ENCODE data around the gene PARP16.
A peak's percentile ranks its signal among the peaks of the same experiment; 100 is the strongest.

Gene PARP16, protein sequence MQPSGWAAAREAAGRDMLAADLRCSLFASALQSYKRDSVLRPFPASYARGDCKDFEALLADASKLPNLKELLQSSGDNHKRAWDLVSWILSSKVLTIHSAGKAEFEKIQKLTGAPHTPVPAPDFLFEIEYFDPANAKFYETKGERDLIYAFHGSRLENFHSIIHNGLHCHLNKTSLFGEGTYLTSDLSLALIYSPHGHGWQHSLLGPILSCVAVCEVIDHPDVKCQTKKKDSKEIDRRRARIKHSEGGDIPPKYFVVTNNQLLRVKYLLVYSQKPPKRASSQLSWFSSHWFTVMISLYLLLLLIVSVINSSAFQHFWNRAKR

DNA sequence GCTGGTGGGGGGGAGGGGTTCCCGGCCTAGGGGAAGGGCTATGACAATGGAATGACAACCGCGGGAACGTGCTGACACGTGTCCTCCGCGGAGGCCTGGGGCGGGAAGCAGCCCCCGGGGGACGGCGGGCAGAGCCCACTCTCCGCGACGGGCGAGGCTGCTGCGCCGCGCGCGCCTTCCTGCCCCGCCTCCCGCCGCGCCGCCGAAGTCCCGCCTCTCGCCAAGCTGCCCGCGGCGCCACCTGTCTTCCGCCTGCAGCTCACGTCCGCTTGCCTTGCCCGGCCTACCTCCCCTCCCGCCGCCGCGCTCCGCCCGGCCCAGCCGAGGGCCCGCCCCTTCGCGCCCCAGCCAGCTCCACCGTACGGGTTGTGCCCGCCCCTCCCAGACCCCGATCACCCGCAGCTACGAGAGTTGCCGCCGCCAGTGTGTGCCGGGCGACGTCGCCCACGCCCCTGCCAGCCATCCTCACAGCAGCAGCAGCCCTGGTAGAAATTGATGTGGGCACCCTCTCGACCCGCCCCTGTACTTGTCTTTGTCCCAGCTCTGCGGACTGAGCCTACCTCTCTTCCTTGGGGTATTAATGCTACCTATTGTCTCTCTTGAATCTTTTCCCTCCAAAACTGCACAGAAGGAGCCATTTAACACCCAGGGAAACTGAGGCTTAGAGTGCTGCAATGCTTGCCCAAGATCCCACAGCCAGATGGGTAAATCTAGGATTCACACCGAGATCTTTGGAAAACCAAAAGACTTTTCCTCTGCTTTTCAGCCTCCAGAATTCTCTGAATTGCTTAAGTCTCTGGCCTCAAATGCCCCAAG is at the start of gene PARP16:
Gene PARP16 (minus strand): TSS at position 180 of the 816 bp plus-strand sequence. CDS start 457 bp downstream, outside the sequence.
- peak; percentile 95 to 98 for ATAC-seq

DNA sequence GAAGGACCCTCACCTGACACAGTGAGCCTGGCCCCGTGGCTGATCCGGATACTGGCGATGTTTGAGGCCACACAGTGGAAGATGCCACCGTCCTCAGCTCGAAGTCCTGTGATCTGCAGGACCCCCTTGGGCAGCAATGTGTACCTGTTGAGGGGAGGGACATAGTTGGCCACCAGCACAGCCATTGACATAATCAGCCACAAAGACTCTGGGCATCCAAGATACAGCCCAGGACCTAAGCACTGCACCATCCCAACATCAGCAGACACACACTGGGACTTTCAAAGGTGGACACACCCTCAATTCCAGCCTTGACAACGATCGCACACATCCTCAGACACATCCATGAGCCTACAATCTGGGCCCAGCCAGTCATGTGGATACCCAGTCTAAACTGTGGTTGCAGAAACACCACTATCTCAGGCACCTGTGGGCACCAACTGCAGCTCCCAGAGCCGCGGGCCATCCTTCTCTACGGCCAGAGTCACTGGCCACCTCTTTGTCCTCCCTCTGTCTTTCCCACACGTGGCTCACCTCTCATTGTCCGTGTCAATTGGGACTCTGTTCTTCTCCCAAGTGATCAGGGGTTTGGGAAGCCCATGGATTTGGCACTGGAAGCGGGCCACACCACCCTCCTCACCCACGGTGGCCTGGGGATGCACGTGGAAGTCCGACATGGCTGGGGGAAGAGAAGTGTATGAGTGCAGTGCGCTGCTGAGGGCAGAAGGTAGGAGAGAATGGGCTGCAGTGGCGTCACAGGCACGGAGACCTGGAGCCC is 48.8 kb upstream of the PARP16 start:
- no peak for ATAC-seq

DNA sequence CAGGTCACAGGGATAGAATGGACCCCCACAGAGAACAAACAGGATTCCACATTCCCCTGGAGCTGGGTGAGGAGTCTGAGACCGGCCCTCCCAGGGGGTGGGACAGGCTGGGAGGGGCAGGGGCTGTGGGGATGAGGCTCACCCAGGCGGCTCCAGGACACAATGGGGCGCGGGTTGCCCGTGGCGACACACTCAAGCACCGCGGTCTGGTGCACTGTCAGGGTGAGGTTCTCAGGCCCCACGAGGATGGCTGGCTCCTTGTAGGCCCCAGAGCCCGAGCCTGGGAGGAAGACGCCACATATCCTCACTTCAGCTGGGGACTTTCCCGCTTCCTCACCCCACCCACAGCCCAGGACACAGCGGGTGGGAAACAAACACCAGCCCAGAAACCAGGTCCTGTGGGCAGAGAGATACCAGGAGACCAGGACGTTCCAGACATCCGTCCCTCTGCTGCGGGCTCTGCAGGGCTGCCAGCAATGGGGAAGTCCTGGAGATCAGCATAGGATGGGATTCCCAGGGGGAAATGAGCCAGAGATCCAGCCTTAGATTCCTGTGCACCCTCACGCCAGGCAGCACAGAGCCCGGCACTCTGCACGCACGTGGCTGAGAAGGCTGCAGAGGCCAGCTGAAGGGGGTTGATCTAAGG is 48.0 kb upstream of the PARP16 start:
- ATAC-seq, result no peak

DNA sequence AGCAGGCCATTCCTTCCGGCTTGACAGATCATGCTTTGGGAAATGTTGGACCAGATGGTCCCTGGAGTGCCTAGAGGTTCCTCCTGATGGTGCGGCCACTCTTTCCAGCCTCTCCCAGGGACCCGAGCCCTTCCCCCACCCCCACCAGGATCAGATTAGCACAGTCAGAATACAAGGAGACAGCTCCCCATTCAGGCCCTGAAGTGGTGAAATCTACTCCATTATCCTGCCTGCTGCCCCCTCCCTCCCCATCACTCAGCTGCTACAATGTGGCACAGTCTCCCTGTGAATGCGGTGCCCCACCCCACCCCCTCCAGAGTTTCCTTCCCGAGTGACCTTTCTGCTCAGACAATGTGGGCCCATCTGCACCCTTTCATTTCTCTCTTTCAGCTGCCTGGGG is 47.2 kb upstream of the PARP16 start:
- no peak for ATAC-seq

DNA sequence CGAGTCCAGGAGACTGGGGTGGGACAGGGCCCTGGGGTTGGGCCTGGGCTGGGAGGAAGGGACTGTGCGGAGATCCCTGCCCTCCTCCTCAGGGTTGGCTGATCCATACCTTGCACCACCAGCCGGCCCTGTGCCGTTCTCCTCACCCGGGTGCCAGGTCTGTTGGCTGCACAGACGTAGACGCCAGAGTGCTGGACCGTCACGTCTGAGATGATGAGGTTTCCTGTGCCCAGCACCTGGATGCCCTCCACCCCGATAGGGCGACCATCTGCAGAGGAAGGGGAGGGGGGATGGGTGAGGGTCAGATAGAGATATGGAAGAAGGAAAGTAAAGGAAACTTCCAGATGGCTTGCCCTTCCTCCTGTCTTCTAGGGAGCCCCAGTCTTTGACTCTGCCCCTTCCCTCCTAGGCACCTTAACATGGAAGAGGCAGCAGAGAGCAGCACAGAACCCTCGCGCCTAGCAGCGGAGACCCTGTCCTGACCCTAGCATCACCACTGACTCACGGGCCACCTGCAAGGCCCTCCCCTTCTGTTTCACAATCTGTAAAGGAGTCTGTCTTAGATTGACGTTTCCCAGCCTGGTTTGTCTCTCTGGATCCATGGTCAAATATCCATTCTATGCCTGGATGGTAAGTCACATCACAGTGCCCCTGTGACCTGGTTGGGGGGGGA is 46.6 kb upstream of the PARP16 start:
- no peak for ATAC-seq

DNA sequence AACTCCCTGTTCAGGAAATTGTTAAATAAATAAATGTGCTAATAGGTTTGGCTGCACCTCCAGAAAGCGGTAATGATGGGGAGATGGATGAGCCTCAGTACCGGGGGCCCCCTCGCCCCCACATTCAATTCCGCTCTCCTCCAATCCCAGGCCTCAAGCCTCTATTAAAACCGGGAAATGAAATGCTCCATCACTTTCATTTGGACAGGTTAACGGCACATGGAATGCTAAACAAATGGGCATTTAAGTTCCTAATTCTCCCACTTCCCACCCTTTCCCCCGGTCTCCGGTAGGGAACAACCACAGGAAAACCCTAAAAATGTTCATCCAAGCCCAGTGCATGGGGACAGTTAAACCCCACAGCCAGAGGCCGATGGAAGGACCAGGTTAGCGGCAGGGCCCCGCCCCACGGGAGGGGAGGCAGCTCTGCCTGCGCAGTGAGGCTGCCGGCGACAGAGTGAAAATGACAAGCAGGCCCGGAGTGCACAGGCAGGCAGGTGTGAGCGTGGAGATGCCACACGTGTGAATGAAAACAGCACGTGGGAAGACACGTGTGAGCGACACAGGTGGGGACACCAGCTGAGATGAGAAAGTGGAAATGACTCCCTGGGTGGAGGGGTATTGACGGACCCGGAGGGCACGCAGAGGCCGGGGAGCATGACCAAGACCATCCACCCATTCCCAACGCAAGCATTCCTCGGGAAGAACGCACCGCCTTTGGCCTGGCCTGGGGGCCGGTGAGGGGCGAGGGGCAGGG is 45.9 kb upstream of the PARP16 start:
- no peak for ATAC-seq

DNA sequence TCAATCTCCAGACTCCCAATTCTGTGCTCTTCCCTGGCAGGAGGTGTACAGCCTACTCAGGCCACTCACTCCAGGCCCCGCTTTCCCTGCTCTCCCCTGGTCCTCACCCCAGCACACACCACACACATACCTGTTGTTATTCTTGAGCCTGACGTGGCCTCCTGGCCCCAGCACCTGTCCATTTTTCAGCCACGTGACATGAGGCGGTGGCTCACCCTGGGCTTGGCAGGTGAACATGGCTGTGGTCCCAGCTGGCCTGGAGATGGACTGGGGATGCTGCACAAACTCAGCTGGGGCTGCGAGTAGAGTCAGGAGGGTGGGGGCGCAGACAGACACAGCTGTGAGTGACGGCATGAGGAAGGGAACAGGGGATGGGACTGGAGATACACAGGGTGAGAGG is 45.1 kb upstream of the PARP16 start:
- no peak for ATAC-seq

DNA sequence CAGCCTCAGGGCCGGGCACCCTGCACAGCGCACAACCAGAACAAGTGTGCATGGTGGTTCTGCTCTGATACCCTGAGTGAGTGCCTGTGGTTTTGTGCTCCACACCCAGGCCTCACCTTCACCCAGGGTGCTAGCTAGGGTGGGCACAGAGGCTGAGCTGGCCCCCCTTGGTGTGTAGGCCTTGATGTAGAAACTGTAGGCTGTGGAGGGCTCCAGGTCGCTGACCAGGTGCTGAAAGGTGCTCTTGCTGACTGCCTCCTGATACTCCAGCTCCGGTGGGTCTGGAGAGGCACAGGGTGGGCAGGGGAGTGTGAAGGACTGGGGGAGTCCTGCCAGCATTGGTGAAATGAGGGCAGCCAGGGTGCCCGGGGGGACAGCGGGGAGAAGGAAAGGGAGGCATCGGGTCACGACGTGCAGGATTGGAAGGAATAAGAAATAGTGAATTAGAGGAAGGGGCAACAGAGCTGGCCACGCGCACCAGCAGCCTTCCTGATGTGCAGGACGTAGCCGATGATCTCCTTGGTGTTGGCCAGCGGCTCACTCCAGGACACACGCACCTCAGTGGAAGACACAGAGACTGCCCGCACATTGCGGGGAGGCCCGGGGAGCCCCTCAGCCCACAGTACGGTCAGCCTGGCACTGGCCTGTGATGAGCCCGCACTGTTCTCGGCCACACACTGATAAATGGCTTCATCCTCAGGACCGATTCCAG is 44.4 kb upstream of the PARP16 start:
- no peak for ATAC-seq

DNA sequence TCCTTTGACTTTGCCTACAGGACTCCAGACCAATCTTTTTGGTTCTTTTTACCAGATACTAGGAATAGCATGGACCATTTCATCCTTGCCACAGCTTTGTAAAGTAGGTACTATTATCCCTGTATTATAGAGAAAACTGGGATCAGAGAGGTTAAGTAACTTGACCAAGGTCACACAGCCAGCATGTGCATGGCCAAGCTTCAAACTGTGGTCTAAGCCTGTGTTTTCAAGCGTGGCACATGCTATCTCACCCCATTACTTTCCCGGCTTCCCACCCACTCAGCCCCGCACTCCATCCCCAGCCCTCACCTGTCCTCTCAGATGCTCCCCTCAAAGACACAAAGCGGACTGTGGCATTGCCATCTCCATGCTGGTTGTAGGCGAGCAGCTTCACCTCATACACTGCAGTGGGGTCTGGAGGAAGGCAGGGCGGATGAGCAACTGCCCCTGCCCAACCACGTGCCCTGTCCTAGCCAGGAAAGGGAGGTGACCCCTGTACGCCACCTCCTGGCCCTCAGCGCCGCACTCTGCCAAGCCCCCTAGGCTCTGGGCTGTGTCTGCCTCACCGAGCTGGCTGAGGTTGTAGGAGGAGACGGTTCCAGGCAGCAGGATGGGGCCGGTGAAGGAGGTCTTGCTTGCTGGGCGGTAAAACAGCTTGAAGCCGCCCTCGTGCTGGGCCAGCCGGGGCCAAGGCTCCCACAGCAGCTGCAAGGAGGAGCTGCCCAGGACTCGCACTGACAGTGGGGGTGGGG is 43.5 kb upstream of the PARP16 start:
- no peak for ATAC-seq

DNA sequence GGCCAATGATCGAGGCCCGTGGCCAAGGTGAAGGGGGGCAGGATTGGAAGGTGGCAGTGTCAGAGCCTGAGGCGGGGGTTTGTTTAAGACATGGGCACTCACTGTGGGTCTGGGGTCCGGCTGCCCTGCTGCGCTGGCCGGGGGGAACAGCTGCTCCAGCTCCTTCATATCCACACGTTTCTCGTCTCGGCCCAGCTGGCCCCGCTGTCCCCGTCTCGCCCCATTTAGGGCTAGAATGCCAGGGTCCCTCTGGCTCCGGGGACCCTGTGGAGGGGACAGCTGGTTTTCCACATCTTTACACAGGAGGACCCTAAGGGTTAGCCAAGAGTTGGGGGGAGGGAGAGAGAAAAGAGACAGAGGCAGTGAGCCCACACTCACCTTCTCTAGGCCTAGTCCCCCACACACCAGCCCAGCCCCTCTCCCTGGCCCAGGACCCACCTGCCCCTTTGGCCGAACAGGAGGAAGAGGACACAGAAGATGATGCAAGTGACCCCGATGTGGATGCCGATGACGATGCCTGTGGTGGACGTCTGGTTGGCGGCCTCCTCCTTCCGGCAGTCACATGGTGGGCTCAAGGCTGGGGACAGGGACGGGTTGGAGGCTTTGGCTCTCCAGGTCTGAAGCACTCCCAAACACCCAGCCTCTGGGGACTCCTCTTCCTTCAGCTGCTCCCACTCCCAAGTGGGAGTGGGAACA is 42.8 kb upstream of the PARP16 start:
- ATAC-seq, result no peak

DNA sequence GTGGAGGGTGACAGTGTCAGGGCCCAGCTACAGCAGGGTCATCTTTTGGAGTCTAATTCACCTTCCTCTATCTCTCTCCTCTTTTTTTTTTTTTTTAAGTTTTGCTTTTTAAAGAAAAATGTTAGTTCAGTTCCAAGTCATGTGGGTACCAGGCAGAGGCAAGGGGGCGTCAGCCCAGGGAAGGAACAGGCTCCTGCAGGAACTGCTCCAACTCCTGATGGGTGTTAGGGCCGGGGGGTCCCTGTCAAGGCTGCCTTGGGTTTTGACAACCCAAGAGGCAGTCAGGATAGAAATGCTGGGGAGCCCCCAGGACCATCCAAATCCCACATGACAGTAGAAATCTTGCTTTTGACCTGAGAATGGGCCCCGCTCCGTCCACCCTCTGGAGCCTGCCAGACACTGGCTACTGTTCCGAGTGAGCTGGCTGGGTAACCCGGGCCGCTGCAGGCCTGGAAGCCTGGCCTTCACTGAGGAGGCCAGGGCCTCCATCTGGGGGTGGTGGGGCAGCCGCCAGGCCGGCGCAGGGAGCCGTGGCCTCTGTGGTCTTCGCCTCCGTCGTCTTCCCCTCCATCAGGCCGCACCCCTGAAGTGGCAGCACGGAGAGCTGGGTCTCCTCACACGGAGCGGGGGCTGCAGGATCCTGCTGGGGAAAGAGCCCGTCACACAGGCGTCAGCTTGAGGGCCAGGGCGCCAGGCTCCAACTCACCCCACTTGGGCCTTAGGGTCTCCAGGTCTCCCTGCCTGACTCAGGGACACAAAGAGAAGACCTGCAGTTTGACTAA is 42.0 kb upstream of the PARP16 start:
- no peak for ATAC-seq

DNA sequence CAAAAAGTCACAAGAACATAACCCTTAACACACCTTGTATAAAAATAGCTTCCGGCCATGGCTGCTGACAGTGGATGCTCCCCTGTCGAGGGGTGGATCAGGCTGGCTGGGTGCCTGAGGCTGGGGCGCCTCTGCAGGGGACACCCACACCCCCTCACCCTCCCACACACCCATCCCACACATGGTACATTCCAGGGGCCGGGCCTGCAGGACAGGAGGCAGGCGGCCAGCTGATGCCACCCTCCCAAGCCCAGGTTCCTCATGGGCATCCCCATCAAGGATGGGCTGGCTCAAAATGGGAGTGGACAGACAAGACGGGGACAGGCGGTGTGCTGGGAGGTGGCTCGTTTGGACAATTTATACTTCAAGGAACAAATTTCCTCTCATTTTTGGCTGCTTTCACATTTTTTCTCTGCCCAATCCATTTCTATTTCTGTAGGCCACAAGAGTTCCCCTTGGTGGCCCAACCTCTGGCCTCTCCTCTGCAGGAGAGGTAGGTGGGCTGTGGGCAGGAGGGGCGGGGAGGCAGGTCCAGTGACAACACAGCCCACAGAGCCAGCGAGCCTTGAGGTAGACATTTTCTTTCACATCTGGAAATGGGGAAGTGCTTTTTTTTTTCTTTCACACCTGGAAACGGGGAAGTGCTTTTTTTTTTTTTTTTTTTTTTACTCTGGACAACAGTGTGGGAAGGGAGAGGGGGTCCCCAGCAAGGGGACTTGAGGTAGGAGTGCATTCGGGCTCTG is 41.1 kb upstream of the PARP16 start:
- ATAC-seq, result no peak

DNA sequence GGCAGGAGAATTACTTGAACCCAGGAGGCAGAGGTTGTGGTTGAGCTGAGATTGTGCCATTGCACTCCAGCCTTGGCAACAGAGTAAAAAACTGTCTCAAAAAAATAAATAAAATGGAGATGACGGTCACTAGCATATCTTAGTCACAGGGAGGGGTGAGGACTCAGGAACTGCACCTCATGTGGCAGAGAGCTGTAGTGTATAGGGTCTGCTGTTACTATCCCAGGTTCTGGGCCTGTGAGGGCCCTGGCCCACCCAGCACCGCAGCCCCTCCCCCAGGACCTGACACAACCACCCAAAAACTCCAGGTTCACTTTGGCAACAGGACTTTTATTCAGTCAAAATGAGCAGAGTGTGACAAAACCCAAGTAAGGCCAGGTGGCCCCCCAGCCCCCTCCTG is 40.1 kb upstream of the PARP16 start:
- ATAC-seq, result no peak

DNA sequence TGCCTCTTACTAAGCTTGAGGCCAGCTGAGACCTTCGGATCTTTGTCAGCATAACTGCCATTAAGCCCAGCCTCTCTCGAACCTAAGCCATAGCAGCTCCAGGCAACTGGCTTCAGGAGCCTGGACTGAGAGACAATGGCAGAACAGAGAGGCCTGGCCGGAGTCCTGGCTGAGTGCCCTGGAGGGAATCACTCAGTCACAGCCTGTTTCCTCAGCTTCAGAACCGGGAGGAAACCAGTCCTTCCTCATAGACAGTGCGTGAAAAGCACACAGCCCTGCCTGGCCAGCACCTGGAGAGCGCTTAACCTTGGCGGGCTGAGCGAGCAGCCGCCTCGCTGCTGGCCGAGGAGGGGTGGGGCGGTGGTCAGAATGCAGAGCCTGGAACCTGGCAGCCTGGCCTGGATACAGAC is 39.4 kb upstream of the PARP16 start:
- no peak for ATAC-seq

DNA sequence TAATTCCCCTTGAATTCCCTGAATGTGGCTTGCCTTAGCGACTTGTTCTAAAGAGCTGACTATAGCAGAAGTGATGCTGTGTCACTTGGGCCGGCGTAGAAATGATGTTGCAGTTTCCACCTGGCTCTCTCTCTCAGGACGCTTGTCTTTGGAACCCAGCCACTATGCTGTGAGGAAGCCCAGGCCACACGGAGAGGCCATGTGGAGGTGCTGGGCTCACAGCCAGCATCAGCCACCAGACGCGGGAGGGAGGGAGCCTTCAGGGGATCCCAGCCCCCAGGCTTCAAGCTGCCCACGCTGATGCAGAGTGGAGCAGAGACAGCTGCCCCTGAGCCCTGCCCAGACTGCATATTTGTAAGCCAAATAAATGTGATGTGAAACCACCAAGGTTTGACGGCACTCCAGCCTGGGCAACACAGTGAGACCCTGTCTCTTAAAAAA is 36.4 kb upstream of the PARP16 start:
- no peak for ATAC-seq

DNA sequence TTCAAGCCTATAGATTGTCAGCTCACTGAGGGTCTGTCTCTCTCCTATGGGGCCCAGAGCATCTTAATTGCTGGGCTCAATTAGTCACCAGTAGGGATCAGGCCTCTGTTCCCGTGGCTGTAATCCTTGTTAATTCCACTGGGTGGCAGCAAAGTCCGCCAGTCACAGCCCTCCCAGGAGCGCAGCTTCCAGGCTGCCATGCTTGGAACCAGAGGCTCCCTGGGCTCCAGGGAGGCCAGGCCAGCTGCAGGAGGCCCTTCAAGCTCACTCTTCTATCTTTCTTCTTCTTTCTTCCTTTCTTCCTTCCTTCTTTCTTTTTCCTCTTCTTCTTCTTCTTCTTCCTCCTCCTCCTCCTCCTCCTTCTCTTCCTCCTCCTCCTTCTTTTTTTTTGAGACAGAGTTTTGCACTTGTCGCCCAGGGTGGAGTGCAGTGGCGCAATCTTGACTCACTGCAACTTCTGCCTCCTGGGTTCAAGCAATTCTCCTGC is 32.2 kb upstream of the PARP16 start:
- ATAC-seq, result peak; percentile 98

DNA sequence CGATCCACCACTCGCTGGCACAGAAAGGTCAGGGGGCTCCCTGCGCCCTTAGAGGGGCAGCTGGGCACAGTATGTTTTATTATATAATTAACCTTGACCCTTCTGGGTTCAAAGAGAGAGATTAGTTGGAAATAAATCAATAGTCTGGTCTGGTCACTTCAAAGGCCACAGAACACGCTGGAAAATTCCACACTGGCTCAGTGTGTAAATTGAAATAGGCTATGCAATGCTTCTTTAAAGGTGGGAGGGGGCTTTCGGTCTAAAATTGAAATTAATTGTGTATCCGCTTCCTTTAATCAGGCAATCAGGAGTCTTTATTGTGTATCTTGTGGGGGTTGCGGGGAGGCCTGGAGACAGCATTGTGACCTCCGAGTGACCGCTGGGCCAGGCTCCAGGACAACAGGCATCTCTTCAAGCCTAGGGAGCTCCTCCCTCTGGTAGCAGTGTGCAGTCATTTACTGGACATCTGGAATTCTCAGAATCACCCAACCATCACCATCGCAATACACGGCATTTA is 25.8 kb upstream of the PARP16 start:
- ATAC-seq, result no peak

Data from activated CD4-positive, CD25-positive, alpha-beta regulatory T cell treated with anti-CD3 and anti-CD28 coated beads, Interleukin-2, amount 50 U/mL, for 24 hours (primary cell).